GM12878 (cell line): Measurements from ENCODE around the gene PDGFB. TPM values are rescaled to one million over a fixed set of nuclear protein-coding genes. Genes with fewer than 3 reads are reported as not detected.

Experiments used
- ATAC-seq: fragments of 200-7000 bp; cut with Tn5 transposase; 3 replicates; pipeline ENCODE4 v1.9.1; 2020; ENCODE audit warnings: mild to moderate bottlenecking, moderate library complexity
- BruUV-seq: library from RNA; stranded (reverse); fragments of 400-500 nt; replicated peaks from 2 replicates; lab custom pipeline; 2021; lab: Mats Ljungman, UMichigan
- CTCF ChIA-PET: fragments of 300-600 bp; sonication (Branson Sonifier 250); formaldehyde crosslinking; extraction: SDS; loops from one replicate; lab custom pipeline; 2021; ENCODE audit warnings: inconsistent platforms; lab: Yijun Ruan, JAX
- POLR2A ChIA-PET: fragments of 350-600 bp; formaldehyde crosslinking; extraction: SDS; loops from one replicate; lab custom pipeline; 2021; ENCODE audit warnings: inconsistent platforms; lab: Charles Lee
- RAD21 ChIA-PET: fragments of 300-600 bp; sonication (Branson Sonifier 250); formaldehyde crosslinking; loops from one replicate; lab custom pipeline; 2023; ENCODE audit warnings: antibody characterized with exemption; ENCODE audit not compliant: unreplicated experiment; lab: Charles Lee
- SMC1A ChIA-PET: fragments of 300-600 bp; sonication (Branson Sonifier 250); formaldehyde crosslinking; loops from one replicate; lab custom pipeline; 2023; ENCODE audit not compliant: unreplicated experiment, uncharacterized antibody; lab: Charles Lee
- DNase-seq: peaks from one replicate; pipeline ENCODE4 v3.0.0-alpha.2; 2011; ENCODE audit warnings: low read depth, low spot score
- FAIRE-seq: peaks from 3 replicates; lab custom pipeline; 2011; peaks lifted over from hg19 to GRCh38; lab: Jason Lieb, UNC
- H2AFZ ChIP-seq: 2 replicates; pipeline ENCODE4 v1.6.0; 2011; ENCODE audit warnings: low read depth, low read length, control low read depth; ENCODE audit not compliant: control insufficient read depth
- H3K27ac ChIP-seq: 2 replicates; pipeline ENCODE4 v1.5.1; 2011; ENCODE audit warnings: control low read depth; ENCODE audit not compliant: control insufficient read depth, insufficient read depth
- H3K27me3 ChIP-seq, 2 experiments: replicated peaks in 1 of 2; 2 replicates each; pipeline versions ENCODE4 v1.6.0 to v1.6.1; 2011; ENCODE audit warnings: low read length in 1 of 2; ENCODE audit not compliant: control insufficient read depth in 2 of 2, insufficient read depth in 2 of 2
- H3K36me3 ChIP-seq, 2 experiments: 2 replicates each; pipeline ENCODE4 v1.5.1; 2011; ENCODE audit warnings: low read length in 1 of 2; ENCODE audit not compliant: control insufficient read depth in 2 of 2, insufficient read depth in 2 of 2
- H3K4me1 ChIP-seq: 2 replicates; pipeline ENCODE4 v1.6.1; 2011; ENCODE audit warnings: mild to moderate bottlenecking, low read length, moderate library complexity, mixed read lengths; ENCODE audit not compliant: control insufficient read depth, insufficient read depth
- H3K4me2 ChIP-seq: 2 replicates; pipeline ENCODE4 v1.6.0; 2011; ENCODE audit warnings: control low read depth; ENCODE audit not compliant: control insufficient read depth, insufficient read depth
- H3K4me3 ChIP-seq: fragments of 200-600 bp; sonication (generic); 2 replicates; pipeline ENCODE4 v1.5.1; 2016
- H3K79me2 ChIP-seq: 2 replicates; pipeline ENCODE4 v1.6.0; 2011; ENCODE audit warnings: low read length; ENCODE audit not compliant: control insufficient read depth, insufficient read depth
- H3K9ac ChIP-seq: 2 replicates; pipeline ENCODE4 v1.8.0; 2011; ENCODE audit warnings: low read length, control low read depth, mixed read lengths; ENCODE audit not compliant: control insufficient read depth, insufficient read depth
- H3K9me3 ChIP-seq: replicated peaks from 3 replicates; pipeline ENCODE4 v1.5.1; 2011; ENCODE audit warnings: mild to moderate bottlenecking, low read length; ENCODE audit not compliant: control insufficient read depth, insufficient read depth
- H4K20me1 ChIP-seq: 2 replicates; pipeline ENCODE4 v1.6.0; 2011; ENCODE audit not compliant: control insufficient read depth, insufficient read depth
- CREB1 ChIP-seq: IDR thresholded peaks from 2 replicates; pipeline ENCODE4 v1.6.1; 2012; ENCODE audit warnings: low read depth, mild to moderate bottlenecking, inconsistent platforms
- GATAD2B ChIP-seq: fragments of 450-650 bp; conservative IDR thresholded peaks from 2 replicates; pipeline ENCODE4 v1.6.1; 2017; ENCODE audit warnings: low read depth, mild to moderate bottlenecking, moderate library complexity
- HDGF ChIP-seq: fragments of 450-650 bp; IDR thresholded peaks from 2 replicates; pipeline ENCODE4 v1.6.1; 2016; ENCODE audit warnings: antibody characterized with exemption
- JUNB ChIP-seq: IDR thresholded peaks from 2 replicates; pipeline ENCODE4 v1.6.1; 2016; ENCODE audit warnings: antibody characterized with exemption, mild to moderate bottlenecking
- MTA3 ChIP-seq: IDR thresholded peaks from 2 replicates; pipeline ENCODE4 v1.6.1; 2012; ENCODE audit warnings: low read length, inconsistent platforms, borderline replicate concordance
- NRF1 ChIP-seq: conservative IDR thresholded peaks from 2 replicates; pipeline ENCODE4 v1.6.1; 2011; ENCODE audit warnings: mild to moderate bottlenecking, low read depth, low read length, improper control_type of control experiment
- TCF7 ChIP-seq: IDR thresholded peaks from 2 replicates; pipeline ENCODE4 v1.6.1; 2014; ENCODE audit warnings: antibody characterized with exemption, borderline replicate concordance
- YBX1 ChIP-seq: fragments of 450-650 bp; IDR thresholded peaks from 2 replicates; pipeline ENCODE4 v1.6.1; 2016; ENCODE audit warnings: antibody characterized with exemption
- YY1 ChIP-seq: IDR thresholded peaks from 2 replicates; pipeline ENCODE4 v1.6.1; 2011; ENCODE audit warnings: low read depth, mild to moderate bottlenecking, low read length
- ZNF217 ChIP-seq: fragments of 450-650 bp; IDR thresholded peaks from 2 replicates; pipeline ENCODE4 v1.6.1; 2017; ENCODE audit warnings: antibody characterized with exemption, mild to moderate bottlenecking
- ZNF384 ChIP-seq: IDR thresholded peaks from 2 replicates; pipeline ENCODE4 v1.6.1; 2012; ENCODE audit warnings: low read depth, mild to moderate bottlenecking, low read length, improper control_type of control experiment, borderline replicate concordance
- WGBS: methylation state at CpG from one replicate; pipeline ENCODE4 v1.1.6; 2016; ENCODE audit warnings: low lambda C conversion rate; ENCODE audit not compliant: insufficient replicate concordance, insufficient coverage; ENCODE audit errors: missing lambda C conversion rate; 5-methylcytosine and 5-hydroxymethylcytosine counted together
- in situ Hi-C: fragments of 300-500 bp; cut with MboI; formaldehyde crosslinking; loops from 9 replicates; pipeline ENCODE4 v1.14.3; 2018; ENCODE audit warnings: mixed read lengths
- intact Hi-C: fragments of 100-400 bp; cut with micrococcal nuclease; formaldehyde crosslinking; loops from one replicate; pipeline ENCODE4 v1.14.2; 2022; ENCODE audit not compliant: unreplicated experiment
- polyA plus RNA-seq, 11 experiments: library from polyadenylated mRNA; depleted of rRNA in 4 of 11; unstranded in 6 of 11; stranded (reverse) in 5 of 11; fragments of >200 nt; fragmentation: Nextera tagmentation in 4 of 11; fragmentation: Illumina TruSeq in 1 of 11; extraction: Ambion mirVana in 4 of 11; extraction: Trizol in 1 of 11; gene quantifications; 1 replicate in 1 of 11; 2 replicates in 10 of 11; pipeline versions ENCODE4 v1.2.1 to v1.2.3, GENCODE V29; 2011 to 2016; ENCODE audit warnings: inconsistent platforms in 2 of 11, missing spikeins in 2 of 11, low read depth in 1 of 11
- total RNA-seq, 4 experiments: library from RNA; depleted of rRNA in 3 of 4; stranded (reverse); fragments of >200 nt in 3 of 4; fragmentation: Illumina TruSeq in 1 of 4; extraction: Trizol in 1 of 4; gene quantifications; 2 replicates each; pipeline versions ENCODE4 v1.2.1 to v1.2.3, GENCODE V29; 2013 to 2021
- TF ChIP-seq, protein P1 (sequence below): IDR thresholded peaks from 2 replicates; pipeline ENCODE4 v1.6.1; 2012; ENCODE audit warnings: improper control_type of control experiment, low read depth, low read length; ENCODE audit not compliant: insufficient replicate concordance
- TF ChIP-seq, protein P2 (sequence below): fragments of 450-650 bp; IDR thresholded peaks from 2 replicates; pipeline ENCODE4 v1.6.1; 2017; ENCODE audit warnings: antibody characterized with exemption, mild to moderate bottlenecking, moderate library complexity

Gene PDGFB
- total and polyA plus RNA-seq, 10 of the 15 experiments (the other 5 are each of a cell fraction or from before 2014, with no cell fraction given), result 0.13 to 1.1 (median 0.56) TPM; not detected in 1

DNA sequence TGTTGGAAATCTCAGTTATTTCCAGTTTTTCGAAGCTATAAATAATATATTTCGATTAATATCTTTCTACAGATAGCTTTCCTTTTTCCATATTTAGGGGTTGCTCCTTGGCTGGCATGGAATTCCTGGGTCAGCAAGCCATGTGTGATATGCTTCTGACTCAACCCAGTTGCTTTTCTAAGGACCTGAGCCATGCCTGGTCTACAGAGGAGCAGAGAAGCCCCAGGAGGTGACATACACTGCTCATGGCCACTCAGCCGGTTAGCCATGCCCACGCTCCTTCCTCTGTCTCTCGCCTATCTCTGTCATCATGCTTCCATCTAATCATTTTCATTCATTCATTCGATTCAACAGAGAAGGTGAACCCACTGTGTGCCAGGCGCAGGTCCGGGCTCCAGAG, 23.2 kb upstream of the PDGFB start (continued):
- TF ChIP-seq, protein P1, sequence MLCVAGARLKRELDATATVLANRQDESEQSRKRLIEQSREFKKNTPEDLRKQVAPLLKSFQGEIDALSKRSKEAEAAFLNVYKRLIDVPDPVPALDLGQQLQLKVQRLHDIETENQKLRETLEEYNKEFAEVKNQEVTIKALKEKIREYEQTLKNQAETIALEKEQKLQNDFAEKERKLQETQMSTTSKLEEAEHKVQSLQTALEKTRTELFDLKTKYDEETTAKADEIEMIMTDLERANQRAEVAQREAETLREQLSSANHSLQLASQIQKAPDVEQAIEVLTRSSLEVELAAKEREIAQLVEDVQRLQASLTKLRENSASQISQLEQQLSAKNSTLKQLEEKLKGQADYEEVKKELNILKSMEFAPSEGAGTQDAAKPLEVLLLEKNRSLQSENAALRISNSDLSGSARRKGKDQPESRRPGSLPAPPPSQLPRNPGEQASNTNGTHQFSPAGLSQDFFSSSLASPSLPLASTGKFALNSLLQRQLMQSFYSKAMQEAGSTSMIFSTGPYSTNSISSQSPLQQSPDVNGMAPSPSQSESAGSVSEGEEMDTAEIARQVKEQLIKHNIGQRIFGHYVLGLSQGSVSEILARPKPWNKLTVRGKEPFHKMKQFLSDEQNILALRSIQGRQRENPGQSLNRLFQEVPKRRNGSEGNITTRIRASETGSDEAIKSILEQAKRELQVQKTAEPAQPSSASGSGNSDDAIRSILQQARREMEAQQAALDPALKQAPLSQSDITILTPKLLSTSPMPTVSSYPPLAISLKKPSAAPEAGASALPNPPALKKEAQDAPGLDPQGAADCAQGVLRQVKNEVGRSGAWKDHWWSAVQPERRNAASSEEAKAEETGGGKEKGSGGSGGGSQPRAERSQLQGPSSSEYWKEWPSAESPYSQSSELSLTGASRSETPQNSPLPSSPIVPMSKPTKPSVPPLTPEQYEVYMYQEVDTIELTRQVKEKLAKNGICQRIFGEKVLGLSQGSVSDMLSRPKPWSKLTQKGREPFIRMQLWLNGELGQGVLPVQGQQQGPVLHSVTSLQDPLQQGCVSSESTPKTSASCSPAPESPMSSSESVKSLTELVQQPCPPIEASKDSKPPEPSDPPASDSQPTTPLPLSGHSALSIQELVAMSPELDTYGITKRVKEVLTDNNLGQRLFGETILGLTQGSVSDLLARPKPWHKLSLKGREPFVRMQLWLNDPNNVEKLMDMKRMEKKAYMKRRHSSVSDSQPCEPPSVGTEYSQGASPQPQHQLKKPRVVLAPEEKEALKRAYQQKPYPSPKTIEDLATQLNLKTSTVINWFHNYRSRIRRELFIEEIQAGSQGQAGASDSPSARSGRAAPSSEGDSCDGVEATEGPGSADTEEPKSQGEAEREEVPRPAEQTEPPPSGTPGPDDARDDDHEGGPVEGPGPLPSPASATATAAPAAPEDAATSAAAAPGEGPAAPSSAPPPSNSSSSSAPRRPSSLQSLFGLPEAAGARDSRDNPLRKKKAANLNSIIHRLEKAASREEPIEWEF, result no peak
- TF ChIP-seq NRF1 (no peak), YBX1 (no peak), YY1 (no peak)

- ATAC-seq, result peak; percentile 91
- Histone ChIP-seq H3K4me2 (peak overlapping the region; percentile 32), H3K4me3 (0 out of 2 replicates have a peak overlapping the region, but pooled peaks have one; percentile 1), H3K27ac (peak overlapping the region; percentile 96), H4K20me1 (no peaks in the 10 kb centered on the region), H3K9me3 (peaks cover 1% of the 10 kb centered on the region; the same call in 2 of the 3 replicates), H2AFZ (peak overlapping the region; percentile 5; the same call in 1 of the 2 replicates), H3K4me1 (peaks cover 37% of the 10 kb centered on the region), H3K36me3 (no peaks in the 10 kb centered on the region), H3K9ac (peak overlapping the region; percentile 25; the same call in 1 of the 2 replicates), H3K27me3 (no peaks in the 10 kb centered on the region), H3K79me2 (no peaks in the 10 kb centered on the region)
- in situ Hi-C loops, result no loop called here
- ChIA-PET SMC1A (interaction anchor here (0.7 to 1.4 kb wide), 3 partner anchors 11 to 201 kb away, joined by 3 to 4 read pairs (median 4); no protein-coding TSS in a partner anchor), POLR2A (no interaction called here), RAD21 (no interaction called here), CTCF (interaction anchor here (1.1 kb wide), 1 partner anchor 95 kb away, joined by 3 read pairs; no protein-coding TSS in a partner anchor)
- intact Hi-C loops, result no loop called here
- no TSS peak for BruUV-seq
- WGBS, result under 1% methylated on average over 12 of the region's 12 CpGs
- peak; percentile 96 for DNase-seq
- FAIRE-seq, result peak; percentile 99
- peak; percentile 93 for TF ChIP-seq JUNB
- no peak for TF ChIP-seq HDGF
- TF ChIP-seq, protein P2, sequence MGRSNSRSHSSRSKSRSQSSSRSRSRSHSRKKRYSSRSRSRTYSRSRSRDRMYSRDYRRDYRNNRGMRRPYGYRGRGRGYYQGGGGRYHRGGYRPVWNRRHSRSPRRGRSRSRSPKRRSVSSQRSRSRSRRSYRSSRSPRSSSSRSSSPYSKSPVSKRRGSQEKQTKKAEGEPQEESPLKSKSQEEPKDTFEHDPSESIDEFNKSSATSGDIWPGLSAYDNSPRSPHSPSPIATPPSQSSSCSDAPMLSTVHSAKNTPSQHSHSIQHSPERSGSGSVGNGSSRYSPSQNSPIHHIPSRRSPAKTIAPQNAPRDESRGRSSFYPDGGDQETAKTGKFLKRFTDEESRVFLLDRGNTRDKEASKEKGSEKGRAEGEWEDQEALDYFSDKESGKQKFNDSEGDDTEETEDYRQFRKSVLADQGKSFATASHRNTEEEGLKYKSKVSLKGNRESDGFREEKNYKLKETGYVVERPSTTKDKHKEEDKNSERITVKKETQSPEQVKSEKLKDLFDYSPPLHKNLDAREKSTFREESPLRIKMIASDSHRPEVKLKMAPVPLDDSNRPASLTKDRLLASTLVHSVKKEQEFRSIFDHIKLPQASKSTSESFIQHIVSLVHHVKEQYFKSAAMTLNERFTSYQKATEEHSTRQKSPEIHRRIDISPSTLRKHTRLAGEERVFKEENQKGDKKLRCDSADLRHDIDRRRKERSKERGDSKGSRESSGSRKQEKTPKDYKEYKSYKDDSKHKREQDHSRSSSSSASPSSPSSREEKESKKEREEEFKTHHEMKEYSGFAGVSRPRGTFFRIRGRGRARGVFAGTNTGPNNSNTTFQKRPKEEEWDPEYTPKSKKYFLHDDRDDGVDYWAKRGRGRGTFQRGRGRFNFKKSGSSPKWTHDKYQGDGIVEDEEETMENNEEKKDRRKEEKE, result no peak
- peak; percentile 90 for TF ChIP-seq CREB1
- TF ChIP-seq GATAD2B, result peak; percentile 31; the same call in 1 of the 2 replicates
- peak; percentile 81; the same call in 1 of the 2 replicates for TF ChIP-seq ZNF217
- TF ChIP-seq MTA3, result peak; percentile 88; the same call in 1 of the 2 replicates
- TF ChIP-seq ZNF384, result no peak
- no peak for TF ChIP-seq TCF7
These were observed 21.7 kb upstream of the PDGFB start for GRCh38 chr22:39266398-39267030.
